CD4-positive, alpha-beta T cell (primary cell): Measurements from ENCODE around the gene STOX1. TPM values are rescaled to one million over a fixed set of nuclear protein-coding genes. Genes with fewer than 3 reads are reported as not detected.

ENCODE experiments used
- ATAC-seq: fragments of 200-7000 bp; cut with Tn5 transposase; one replicate; pipeline ENCODE4 v1.10.0; 2022; ENCODE audit warnings: mild to moderate bottlenecking; ENCODE audit not compliant: poor library complexity
- CTCF ChIA-PET: fragments of 350-600 bp; sonication (Branson Sonifier 250); formaldehyde crosslinking; loops from one replicate; lab custom pipeline; 2021; ENCODE audit warnings: antibody characterized with exemption, inconsistent platforms; lab: Charles Lee
- POLR2A ChIA-PET: fragments of 350-600 bp; sonication (Branson Sonifier 250); formaldehyde crosslinking; loops from one replicate; lab custom pipeline; 2021; ENCODE audit warnings: antibody characterized with exemption, inconsistent platforms; lab: Charles Lee
- DNase-seq, 14 experiments: peaks; one replicate each; pipeline ENCODE4 v3.0.0-alpha.2; 2013 to 2020; ENCODE audit warnings: mixed read lengths in 2 of 14
- H3K27ac ChIP-seq, 2 donors: one replicate each; pipeline versions ENCODE4 v1.5.1 to v1.7.0; 2013; ENCODE audit warnings: low read length in 2 of 2, low read depth in 1 of 2, mild to moderate bottlenecking in 1 of 2
- H3K27me3 ChIP-seq, 2 experiments: 1 replicate in 1 of 2; 2 replicates in 1 of 2; pipeline versions ENCODE4 v1.6.1 to v1.7.0; 2013; ENCODE audit warnings: low read length in 2 of 2, control low read depth in 1 of 2, mild to moderate bottlenecking in 1 of 2, moderate library complexity in 1 of 2; ENCODE audit not compliant: insufficient read depth in 2 of 2, control insufficient read depth in 1 of 2
- H3K36me3 ChIP-seq: one replicate; pipeline ENCODE4 v1.6.1; 2013; ENCODE audit warnings: low read length, control low read depth; ENCODE audit not compliant: insufficient read depth
- H3K4me1 ChIP-seq: one replicate; pipeline ENCODE4 v1.6.1; 2013; ENCODE audit warnings: low read length, control low read depth; ENCODE audit not compliant: insufficient read depth
- H3K4me3 ChIP-seq: one replicate; pipeline ENCODE4 v1.5.1; 2013; ENCODE audit warnings: mild to moderate bottlenecking, low read length, moderate library complexity
- H3K9me3 ChIP-seq, 2 experiments: 1 replicate in 1 of 2; 2 replicates in 1 of 2; pipeline versions ENCODE4 v1.6.1 to v1.7.0; 2013; ENCODE audit warnings: low read length in 2 of 2, mild to moderate bottlenecking in 2 of 2, control low read depth in 1 of 2, moderate library complexity in 1 of 2; ENCODE audit not compliant: control insufficient read depth in 1 of 2, insufficient read depth in 1 of 2
- H3K27ac Mint-ChIP-seq: one replicate; pipeline ENCODE4 v1.8.0; 2020; ENCODE audit warnings: mixed read lengths
- H3K27me3 Mint-ChIP-seq: one replicate; pipeline ENCODE4 v1.8.0; 2021; ENCODE audit warnings: mixed read lengths
- H3K36me3 Mint-ChIP-seq: one replicate; pipeline ENCODE4 v1.8.0; 2021; ENCODE audit warnings: low read depth, mixed read lengths
- H3K4me1 Mint-ChIP-seq: one replicate; pipeline ENCODE4 v1.8.0; 2021; ENCODE audit warnings: low read depth, mixed read lengths
- H3K4me3 Mint-ChIP-seq: one replicate; pipeline ENCODE4 v1.8.0; 2020; ENCODE audit warnings: mild to moderate bottlenecking, mixed read lengths
- H3K9me3 Mint-ChIP-seq: one replicate; pipeline ENCODE4 v1.8.0; 2020; ENCODE audit warnings: mixed read lengths
- CTCF ChIP-seq: fragments of 200-600 bp; IDR thresholded peaks from one replicate; pipeline ENCODE4 v1.8.0; 2022; ENCODE audit warnings: antibody characterized with exemption, mild to moderate bottlenecking
- intact Hi-C, 2 experiments: fragments of 100-400 bp; cut with DNase I in 1 of 2; cut with micrococcal nuclease in 1 of 2; formaldehyde crosslinking; loops; one replicate each; pipeline versions ENCODE4 v1.15.1 to v1.9.0; 2023 to 2025; cut with DNase I, micrococcal nuclease
- total RNA-seq, 174 experiments: library from RNA in 2 of 174; stranded (reverse) in 2 of 174; gene quantifications; one replicate each; pipeline ENCODE4 v1.2.3 and lab custom pipeline; 2021 to 2026

The STOX1 gene
- total RNA-seq, 2 experiments from 2014 or later = 0.25 to 0.41 TPM

DNA sequence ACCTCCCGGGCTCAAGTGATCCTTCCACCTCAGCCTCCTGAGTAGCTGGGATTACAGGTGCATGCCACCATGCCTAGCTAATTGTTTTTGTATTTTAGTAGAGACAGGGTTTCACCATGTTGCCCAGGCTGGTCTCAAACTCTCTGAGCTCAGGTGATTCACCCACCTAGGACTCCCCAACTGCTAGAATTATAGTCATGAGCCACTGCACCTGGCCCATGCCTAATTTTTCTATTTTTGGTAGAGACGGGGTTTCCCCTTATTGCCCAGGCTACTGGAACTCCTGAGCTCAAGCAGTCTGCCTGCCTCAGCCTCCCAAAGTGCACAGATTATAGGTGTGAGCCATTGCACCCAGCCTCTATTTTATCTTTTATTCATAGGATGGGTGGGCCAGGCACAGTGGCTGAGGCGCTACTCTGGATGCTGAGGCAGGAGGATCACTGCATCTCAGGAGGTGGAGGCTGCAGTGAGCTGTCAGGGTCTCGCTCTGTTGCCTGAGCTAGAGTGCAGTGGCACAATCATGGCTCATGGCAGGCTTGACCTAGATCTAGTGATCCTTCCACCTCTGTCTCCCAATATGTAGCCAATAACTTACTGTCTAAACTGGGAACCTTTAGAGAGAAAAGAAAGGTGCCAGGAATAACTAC is 31.3 kb upstream of the STOX1 start:
- Mint-ChIP-seq H3K9me3 (no peaks in the 10 kb centered on the region), H3K4me1 (no peaks in the 10 kb centered on the region), H3K4me3 (no peak overlapping the region), H3K36me3 (peaks cover 30% of the 10 kb centered on the region), H3K27me3 (no peaks in the 10 kb centered on the region), H3K27ac (no peak overlapping the region)
- ATAC-seq (no peak), DNase-seq (no peak)
- Histone ChIP-seq H3K36me3 (peaks cover 20% of the 10 kb centered on the region), H3K9me3 (no peaks in the 10 kb centered on the region), H3K27ac (no peak overlapping the region), H3K4me1 (no peaks in the 10 kb centered on the region), H3K27me3 (no peaks in the 10 kb centered on the region), H3K4me3 (no peak overlapping the region)
- TF ChIP-seq CTCF = no peak
- POLR2A ChIA-PET = no interaction called here
- intact Hi-C loops = loop anchor here in 1 of 2 experiments (5.0 kb wide), 1 partner anchor 96 kb away; no protein-coding TSS in a partner anchor
- CTCF ChIA-PET = no interaction called here

- H3K4me3 ChIP-seq = no peak overlapping the region
- Mint-ChIP-seq H3K27ac (no peak overlapping the region), H3K9me3 (no peaks in the 10 kb centered on the region), H3K4me3 (no peak overlapping the region), H3K27me3 (no peaks in the 10 kb centered on the region), H3K36me3 (peaks cover 25% of the 10 kb centered on the region), H3K4me1 (no peaks in the 10 kb centered on the region)
- ATAC-seq = no peak
- intact Hi-C loops = loop anchor here in 1 of 2 experiments (5.0 kb wide), 1 partner anchor 96 kb away; no protein-coding TSS in a partner anchor
- no peaks in the 10 kb centered on the region for H3K9me3 ChIP-seq
- ChIA-PET CTCF (no interaction called here), POLR2A (no interaction called here)
- H3K27ac ChIP-seq = no peak overlapping the region
- H3K4me1 ChIP-seq = no peaks in the 10 kb centered on the region
- DNase-seq = no peak
- H3K27me3 ChIP-seq = no peaks in the 10 kb centered on the region
- peaks cover 18% of the 10 kb centered on the region for H3K36me3 ChIP-seq
- TF ChIP-seq CTCF = no peak
These were observed 30.7 kb upstream of the STOX1 start for GRCh38 chr10:68796605-68797004.

DNA sequence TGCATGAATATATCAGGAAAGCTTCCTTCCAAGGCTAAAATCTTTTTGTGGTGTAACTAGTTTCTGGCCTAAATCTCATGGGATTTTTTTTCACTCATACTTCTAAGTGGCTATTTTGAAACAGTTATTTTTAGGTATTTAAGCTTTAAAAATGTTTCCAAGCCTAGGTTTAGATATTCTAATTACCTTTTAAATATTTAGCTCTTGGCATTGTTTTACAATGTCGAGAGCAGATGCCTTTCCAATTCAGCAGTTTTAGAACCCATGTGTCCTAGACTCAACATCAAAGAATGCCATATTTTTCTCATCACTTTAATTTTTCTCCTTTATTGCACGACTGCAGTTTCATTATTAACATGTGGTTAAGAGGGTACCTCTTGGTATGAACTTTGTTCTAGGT is 27.1 kb upstream of the STOX1 start:
- Mint-ChIP-seq H3K4me3 (no peak overlapping the region), H3K27me3 (no peaks in the 10 kb centered on the region), H3K4me1 (no peaks in the 10 kb centered on the region), H3K36me3 (no peaks in the 10 kb centered on the region), H3K27ac (no peak overlapping the region), H3K9me3 (no peaks in the 10 kb centered on the region)
- Histone ChIP-seq H3K27ac (no peak overlapping the region), H3K4me3 (no peak overlapping the region), H3K9me3 (no peaks in the 10 kb centered on the region), H3K36me3 (peaks cover 6% of the 10 kb centered on the region), H3K4me1 (no peaks in the 10 kb centered on the region), H3K27me3 (no peaks in the 10 kb centered on the region)
- intact Hi-C loops = no loop called here
- no peak for DNase-seq
- POLR2A ChIA-PET = interaction anchor here (1.0 kb wide), 1 partner anchor 128 kb away, joined by 3 read pairs; no protein-coding TSS in a partner anchor
- TF ChIP-seq CTCF = no peak
- CTCF ChIA-PET = no interaction called here
- no peak for ATAC-seq
